A673 (cell line): Measurements from ENCODE around the gene OR4K14.

ENCODE experiments used
- EZH2 ChIP-seq: fragments of 200-600 bp; sonication (generic); IDR thresholded peaks from 2 replicates; pipeline ENCODE4 v1.6.1; 2017; ENCODE audit warnings: borderline replicate concordance, low read depth, mild to moderate bottlenecking, mixed read lengths, antibody characterized with exemption, low read length; ENCODE audit not compliant: poor library complexity, severe bottlenecking
- TF ChIP-seq, protein P1 (sequence below): fragments of 300-800, 200-600 bp; sonication (generic); conservative IDR thresholded peaks from 2 replicates; pipeline ENCODE4 v1.5.1; 2017; ENCODE audit warnings: low read depth, mild to moderate bottlenecking, antibody characterized with exemption, low read length, moderate library complexity, mixed read lengths

DNA sequence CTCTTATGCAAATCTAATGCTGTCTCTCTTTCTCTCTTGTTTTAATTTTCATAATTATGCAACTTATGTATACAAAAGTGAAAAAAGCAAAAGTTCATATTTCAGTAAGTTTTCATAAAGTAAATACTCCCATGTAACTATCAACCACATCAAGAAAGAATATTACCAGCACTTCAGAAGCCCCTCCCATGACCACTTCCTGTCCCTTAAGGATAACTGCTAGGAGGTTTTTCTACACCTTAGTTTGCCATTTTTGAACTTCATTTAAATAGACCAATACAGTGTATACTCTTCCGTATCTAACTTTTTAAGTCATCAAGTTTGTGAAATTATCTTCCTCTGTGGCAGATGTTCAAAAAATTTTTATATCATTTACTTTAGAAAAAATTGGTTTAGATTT, 44.3 kb downstream of the OR4K14 start:
- TF ChIP-seq, protein P1, sequence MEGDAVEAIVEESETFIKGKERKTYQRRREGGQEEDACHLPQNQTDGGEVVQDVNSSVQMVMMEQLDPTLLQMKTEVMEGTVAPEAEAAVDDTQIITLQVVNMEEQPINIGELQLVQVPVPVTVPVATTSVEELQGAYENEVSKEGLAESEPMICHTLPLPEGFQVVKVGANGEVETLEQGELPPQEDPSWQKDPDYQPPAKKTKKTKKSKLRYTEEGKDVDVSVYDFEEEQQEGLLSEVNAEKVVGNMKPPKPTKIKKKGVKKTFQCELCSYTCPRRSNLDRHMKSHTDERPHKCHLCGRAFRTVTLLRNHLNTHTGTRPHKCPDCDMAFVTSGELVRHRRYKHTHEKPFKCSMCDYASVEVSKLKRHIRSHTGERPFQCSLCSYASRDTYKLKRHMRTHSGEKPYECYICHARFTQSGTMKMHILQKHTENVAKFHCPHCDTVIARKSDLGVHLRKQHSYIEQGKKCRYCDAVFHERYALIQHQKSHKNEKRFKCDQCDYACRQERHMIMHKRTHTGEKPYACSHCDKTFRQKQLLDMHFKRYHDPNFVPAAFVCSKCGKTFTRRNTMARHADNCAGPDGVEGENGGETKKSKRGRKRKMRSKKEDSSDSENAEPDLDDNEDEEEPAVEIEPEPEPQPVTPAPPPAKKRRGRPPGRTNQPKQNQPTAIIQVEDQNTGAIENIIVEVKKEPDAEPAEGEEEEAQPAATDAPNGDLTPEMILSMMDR = no peak
- no peak for TF ChIP-seq EZH2
